Kasumi-1 (cell line): ENCODE results near the gene SYT5.

ENCODE experiments used
- DNase-seq, 2 experiments: peaks; one replicate each; lab custom pipeline; 2025; lab: John Stamatoyannopoulos, UW

The SYT5 gene

DNA sequence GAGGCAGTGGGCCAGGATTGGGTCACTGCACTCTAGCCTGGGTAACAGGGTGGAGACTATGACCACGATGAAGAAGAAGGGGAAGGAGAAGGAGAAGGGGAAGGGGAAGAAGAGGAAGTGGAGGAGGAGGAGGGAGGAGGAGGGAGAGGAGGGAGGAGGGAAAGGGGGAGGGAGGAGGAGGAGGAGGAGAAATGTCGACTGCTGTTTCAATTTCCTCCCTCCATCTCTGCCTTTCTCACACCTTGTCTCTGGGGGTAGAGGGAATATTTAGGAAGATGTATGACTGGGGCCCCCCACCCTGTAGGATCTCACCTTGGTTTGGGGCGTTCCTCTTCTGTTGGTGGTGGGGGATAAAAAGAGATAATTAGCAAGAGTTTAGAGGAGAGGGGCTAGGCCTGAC, 34.9 kb downstream of the SYT5 start:
- DNase-seq, result no peak

DNA sequence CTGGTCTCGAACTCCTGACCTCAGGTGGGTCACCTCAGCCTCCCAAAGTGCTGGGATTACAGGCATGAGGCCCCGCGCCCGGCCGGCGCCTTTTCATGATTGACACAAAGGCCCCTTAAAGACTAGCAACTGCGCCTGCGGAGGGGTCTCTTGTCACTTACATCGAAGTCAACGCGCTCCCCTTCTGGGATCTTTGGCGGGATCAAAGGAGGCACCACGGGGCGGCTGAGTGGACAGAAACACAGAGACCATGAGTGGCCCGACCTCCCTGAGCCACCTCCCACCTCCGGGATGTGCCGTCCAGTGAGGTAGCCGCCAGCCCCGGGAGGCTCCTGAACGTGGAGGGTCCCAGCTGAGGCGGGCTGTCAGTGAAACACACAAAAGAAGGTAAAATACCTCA, 38.4 kb downstream of the SYT5 start:
- no peak for DNase-seq

DNA sequence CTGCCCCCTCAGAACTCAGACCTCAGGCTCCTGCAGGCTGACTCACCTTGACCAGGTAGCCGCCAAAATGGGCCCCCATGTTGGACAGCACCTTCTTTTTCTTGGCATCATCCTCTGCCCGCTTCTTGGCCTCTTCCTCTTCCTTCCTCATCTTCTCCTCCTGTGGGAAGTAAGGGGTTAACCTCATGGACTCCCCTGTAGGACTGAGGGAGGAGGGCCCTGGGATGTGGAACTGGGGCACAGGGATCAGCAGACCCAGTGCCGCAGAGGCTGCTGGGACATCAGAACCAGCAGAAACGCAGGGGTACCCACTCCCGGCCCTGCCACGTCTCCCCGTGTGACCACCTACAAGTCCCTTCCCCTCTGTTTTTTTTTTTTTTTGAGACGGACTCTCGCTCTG, 42.2 kb downstream of the SYT5 start:
- DNase-seq, result no peak

DNA sequence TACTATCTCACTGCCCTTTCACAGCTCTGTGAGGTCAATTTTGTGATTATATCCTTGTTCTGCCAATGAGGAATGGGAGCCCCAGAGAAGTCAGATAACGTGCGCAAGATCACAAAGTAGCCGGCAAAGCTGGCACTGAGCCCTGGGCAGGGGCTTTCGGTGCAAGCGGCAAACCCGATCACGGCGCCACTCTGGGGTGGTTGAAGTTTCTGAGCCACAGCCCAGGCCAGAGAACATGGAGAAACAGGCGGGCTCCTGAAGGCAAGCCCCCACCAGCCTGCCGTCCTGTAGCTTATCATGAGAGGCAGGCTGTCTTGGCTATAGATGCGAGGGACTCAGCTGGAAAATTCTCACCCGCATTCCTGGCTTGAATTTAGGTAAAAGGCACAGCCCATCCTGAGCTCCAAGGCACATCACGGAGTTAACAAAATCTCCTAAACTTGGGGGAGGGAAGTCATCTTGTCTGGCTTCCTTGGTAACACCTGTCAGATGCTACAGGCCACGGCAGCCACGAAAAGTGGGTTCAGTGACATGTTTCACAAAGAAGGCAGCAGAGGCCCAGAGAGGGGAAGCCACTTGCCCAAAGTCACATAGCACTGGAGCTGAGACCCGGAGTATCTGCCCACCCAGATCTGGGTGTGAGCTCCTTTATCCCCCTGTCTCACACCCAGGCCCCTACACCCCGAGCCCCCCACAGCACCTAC, 43.5 kb downstream of the SYT5 start:
- DNase-seq, result no peak

DNA sequence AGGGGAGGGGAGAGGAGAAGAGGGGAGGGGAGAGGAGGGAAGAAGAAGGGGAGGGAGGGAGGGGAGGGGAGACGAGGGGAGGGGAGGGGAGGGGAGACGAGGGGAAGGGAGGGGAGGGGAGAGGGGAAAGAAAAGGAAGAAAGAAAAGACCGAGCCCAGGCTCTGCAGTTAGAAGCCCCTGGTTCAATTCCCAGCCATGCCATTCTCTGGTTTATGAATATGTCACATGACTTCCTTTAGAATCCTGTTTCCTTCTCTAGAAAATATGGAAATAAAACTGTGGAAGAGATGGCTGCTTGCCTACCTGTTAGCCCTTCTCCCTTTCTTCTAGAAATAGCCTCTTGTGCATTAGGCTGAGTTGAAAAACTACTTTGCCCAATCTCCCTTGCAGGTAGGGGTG, 45.4 kb downstream of the SYT5 start:
- DNase-seq, result no peak

DNA sequence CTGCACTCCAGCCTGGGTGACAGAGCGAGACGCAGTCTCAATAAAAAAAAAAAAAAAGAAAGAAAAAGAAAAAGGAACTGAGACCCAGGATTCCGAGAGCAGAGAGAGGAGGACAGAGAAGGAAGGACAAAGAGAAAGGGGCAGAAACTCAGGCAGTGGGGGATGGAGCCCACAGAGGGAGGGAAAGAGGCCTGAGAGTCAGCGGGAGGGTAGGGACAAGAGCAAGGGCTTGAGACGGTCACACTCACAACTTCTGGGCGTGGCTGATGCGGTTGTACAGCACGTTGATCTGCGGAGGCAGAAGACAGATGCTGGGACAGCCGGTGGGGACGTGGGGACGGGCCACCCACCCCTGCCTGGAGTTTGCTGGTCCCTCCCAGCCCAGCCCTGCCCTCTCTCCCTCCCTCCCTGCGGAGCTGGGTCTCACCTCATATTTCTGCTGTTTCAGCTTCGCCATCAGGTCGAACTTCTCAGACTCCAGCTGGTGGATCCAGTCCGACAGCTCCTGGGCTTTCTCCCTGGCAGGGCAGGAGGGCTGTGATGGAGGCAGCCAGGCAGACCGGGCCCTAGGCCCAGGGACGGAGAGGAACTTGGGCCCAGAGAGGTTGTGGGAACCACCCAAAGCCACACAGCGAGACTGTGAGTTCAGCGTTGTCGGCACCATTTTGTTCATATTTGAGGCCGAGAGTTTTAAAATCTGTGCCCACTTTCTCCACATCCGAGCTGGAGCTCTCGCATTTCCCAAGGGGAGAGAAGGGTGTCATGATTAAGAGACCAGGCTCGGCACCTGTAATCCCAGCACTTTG, 46.2 kb downstream of the SYT5 start:
- DNase-seq, result no peak

DNA sequence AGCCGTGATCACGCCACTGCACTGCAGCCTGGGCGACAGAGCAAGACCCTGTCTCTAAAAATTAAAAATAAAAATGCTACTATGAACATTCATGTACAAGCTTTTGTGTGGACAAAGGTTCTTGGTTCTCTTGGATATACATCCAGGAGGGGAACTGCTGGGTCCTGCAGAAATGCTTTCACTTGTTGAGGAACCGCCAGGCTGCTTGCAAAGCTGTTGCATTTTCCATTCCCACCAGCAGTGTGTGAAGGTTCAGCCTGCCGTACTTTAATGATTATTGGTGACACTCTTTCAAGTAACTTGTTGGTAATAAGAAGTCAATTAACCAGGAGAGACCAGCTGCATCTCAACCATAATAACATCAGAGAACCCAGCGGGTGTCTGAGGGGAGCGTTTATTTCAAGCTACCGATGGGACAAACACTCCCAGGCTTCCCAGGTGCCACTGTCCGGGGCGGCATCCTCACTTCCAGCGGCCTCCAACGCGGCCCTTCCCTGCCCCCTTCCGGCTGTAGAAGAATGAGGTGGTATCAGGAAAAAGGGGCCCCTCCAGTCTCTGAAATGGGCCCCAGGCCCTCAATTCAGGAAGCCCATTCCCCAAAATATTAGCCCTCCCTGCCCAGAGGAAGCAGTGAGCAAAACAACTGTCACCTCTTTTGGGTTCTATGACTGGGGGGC, 47.5 kb downstream of the SYT5 start:
- no peak for DNase-seq

DNA sequence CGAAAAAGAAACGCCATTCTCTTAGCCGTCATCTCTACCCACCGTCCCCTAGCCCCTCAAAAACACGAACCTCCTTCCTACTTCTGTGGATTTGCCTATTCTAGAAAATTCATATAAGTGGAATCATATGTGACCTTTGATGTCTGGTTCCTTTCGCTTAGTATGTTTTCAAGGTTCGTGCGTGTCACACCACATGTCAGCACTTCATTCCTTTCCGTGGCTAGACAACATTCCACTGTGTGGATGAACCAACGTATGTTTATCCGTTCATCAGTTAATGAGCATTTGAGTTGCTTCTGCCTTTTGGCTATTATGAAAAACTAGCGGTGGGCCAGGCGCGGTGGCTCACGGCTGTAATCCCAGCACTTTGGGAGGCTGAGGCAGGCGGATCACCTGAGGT, 48.7 kb downstream of the SYT5 start:
- DNase-seq, result no peak
